GM12864 (cell line): ENCODE measurements around the gene GREM2.

Source experiments
- DNase-seq: peaks from one replicate; pipeline ENCODE4 v3.0.0-alpha.2; 2011; ENCODE audit warnings: low read depth
- H3K4me3 ChIP-seq: 2 replicates; pipeline ENCODE4 v1.5.1; 2011; ENCODE audit warnings: mild to moderate bottlenecking, low read depth, low read length, control low read depth
- TF ChIP-seq, protein P1 (sequence below): IDR thresholded peaks from 2 replicates; pipeline ENCODE4 v1.5.1; 2011; ENCODE audit warnings: low read depth, mild to moderate bottlenecking, moderate library complexity, low read length, control low read depth, inconsistent platforms; ENCODE audit errors: missing control alignments

The GREM2 gene

GRCh38 chr1:240598216-240599001 lies 13.5 kb downstream of the GREM2 start:
- H3K4me3 ChIP-seq, result no peak overlapping the region
- DNase-seq, result no peak
- TF ChIP-seq, protein P1, sequence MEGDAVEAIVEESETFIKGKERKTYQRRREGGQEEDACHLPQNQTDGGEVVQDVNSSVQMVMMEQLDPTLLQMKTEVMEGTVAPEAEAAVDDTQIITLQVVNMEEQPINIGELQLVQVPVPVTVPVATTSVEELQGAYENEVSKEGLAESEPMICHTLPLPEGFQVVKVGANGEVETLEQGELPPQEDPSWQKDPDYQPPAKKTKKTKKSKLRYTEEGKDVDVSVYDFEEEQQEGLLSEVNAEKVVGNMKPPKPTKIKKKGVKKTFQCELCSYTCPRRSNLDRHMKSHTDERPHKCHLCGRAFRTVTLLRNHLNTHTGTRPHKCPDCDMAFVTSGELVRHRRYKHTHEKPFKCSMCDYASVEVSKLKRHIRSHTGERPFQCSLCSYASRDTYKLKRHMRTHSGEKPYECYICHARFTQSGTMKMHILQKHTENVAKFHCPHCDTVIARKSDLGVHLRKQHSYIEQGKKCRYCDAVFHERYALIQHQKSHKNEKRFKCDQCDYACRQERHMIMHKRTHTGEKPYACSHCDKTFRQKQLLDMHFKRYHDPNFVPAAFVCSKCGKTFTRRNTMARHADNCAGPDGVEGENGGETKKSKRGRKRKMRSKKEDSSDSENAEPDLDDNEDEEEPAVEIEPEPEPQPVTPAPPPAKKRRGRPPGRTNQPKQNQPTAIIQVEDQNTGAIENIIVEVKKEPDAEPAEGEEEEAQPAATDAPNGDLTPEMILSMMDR, result no peak

GRCh38 chr1:240597153-240597745 lies 14.7 kb downstream of the GREM2 start:
- H3K4me3 ChIP-seq, result no peak overlapping the region
- no peak for DNase-seq
- TF ChIP-seq, protein P1, result no peak

- no peak overlapping the region for H3K4me3 ChIP-seq
- no peak for DNase-seq
- TF ChIP-seq, protein P1, result no peak
Measured at GRCh38 chr1:240595476-240595875, 16.5 kb downstream of the GREM2 start.

GRCh38 chr1:240591564-240591963 lies 20.4 kb downstream of the GREM2 start:
- no peak overlapping the region for H3K4me3 ChIP-seq
- TF ChIP-seq, protein P1, result no peak
- no peak for DNase-seq

DNA sequence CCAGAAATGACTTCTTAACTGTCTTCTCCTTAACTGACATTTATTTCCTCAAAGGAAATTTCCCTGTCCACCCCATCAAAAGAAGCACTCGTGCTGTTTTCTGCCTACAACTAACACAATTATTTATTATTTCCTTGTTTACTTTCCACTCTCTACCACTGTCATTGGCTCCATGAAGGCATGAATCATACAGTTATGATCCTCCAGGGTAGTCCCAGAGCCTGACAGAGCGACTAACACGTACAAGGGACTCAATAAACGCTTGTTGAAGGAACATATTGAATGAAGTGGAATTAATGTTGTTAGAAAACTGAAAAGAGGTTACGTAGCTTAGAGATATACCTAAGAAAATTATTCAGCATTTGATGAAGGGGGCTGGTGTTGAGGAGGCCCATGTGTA lies 20.9 kb downstream of the GREM2 start:
- DNase-seq, result no peak
- TF ChIP-seq, protein P1, result no peak
- no peak overlapping the region for H3K4me3 ChIP-seq

DNA sequence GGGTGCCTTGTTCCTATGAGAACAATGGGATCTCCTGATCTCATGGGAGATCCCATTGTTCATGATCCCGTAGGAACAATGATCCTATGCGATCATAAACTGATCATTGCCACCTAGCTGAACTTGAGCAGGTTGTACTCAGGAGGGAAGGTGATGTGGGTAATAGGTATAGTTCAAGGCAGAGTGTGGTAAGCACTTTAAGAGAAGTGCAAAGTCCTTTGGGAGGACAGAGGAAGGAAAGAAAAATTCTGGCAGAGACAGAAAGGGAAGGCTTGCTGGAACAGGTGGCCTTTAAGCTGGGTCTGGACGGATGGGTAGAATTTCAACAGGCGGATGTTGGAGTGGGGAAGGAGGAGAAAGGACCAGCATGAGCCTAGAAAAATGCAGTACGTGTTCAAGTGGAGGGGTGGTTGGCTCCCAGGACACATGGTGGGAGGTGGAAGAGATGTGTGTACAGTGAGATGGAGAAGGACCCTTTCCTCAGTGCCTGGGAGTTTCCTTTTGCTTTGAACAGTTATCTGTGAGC lies 22.3 kb downstream of the GREM2 start:
- TF ChIP-seq, protein P1, result no peak
- H3K4me3 ChIP-seq, result no peak overlapping the region
- DNase-seq, result no peak
